ENCODE results near the gene ORAI1. TPM values are rescaled to one million over a fixed set of nuclear protein-coding genes. Genes with fewer than 3 reads are reported as not detected.

Gene ORAI1
- polyA plus RNA-seq (2013) = 29.2 TPM

GRCh38 chr12:121626087-121626852 lies at the start of gene ORAI1:
ORAI1 (plus strand) TSS chr12:121626530.
- peak; percentile 92 to 95 (median 95) for DNase-seq
- POLR2A ChIA-PET = interaction anchor here (0.8 to 3.2 kb wide), 8 partner anchors 9 to 73 kb away, joined by 3 to 15 read pairs (median 5); partner anchors contain the start of gene MORN3
- Histone ChIP-seq H3K27ac (ENCODE audit: insufficient read depth in 1 of 2, low read depth in 1 of 2, low read length in 2 of 2, poor library complexity in 1 of 2, severe bottlenecking in 2 of 2) (peak within 1 kb of the TSS; percentile 92 to 96), H3K9me3 (ENCODE audit: control extremely low read depth in 1 of 5, control insufficient read depth in 4 of 5, insufficient read depth in 2 of 5, low read depth in 1 of 5, low read length in 4 of 5) (no peaks in the 10 kb centered on the region), H3K4me1 (ENCODE audit: control extremely low read depth in 1 of 4, control insufficient read depth in 4 of 4, insufficient read depth in 4 of 4, low read length in 3 of 4) (peaks cover 21 to 54% (median 49%) of the 10 kb centered on the region in 4 experiments), H3K36me3 (ENCODE audit: control insufficient read depth in 4 of 4, insufficient read depth in 4 of 4, low read length in 3 of 4) (peaks cover 0 to 19% (median 2%) of the 10 kb centered on the region in 4 experiments), H3K4me3 (ENCODE audit: control insufficient read depth in 1 of 7, extremely low read depth in 1 of 7, insufficient read depth in 4 of 7, low read depth in 2 of 7, low read length in 6 of 7) (peak within 1 kb of the TSS; percentile 73 to 94 (median 77)), H3K27me3 (replicated peaks in 2 of 5; ENCODE audit: control insufficient read depth in 4 of 5, insufficient read depth in 5 of 5, low read length in 4 of 5) (no peaks in the 10 kb centered on the region)
- CTCF ChIA-PET = interaction anchor here (0.6 to 13.3 kb wide), 17 partner anchors 8 to 126 kb away, joined by 3 to 174 read pairs (median 5); partner anchors contain the start of gene MORN3
- under 1% methylated on average over 70 of the region's 92 CpGs for WGBS (ENCODE audit: insufficient coverage)

GRCh38 chr12:121576851-121577391 lies 49.4 kb upstream of the ORAI1 start:
- no peaks in the 10 kb centered on the region for H3K9me3 ChIP-seq (ENCODE audit: control extremely low read depth in 1 of 5, control insufficient read depth in 4 of 5, insufficient read depth in 2 of 5, low read depth in 1 of 5, low read length in 4 of 5)
- ChIA-PET POLR2A (no interaction called here), CTCF (interaction anchor here (1.4 to 2.9 kb wide), 6 partner anchors 18 to 106 kb away, joined by 3 to 15 read pairs (median 5); no protein-coding TSS in a partner anchor)
- peaks cover 6 to 43% (median 36%) of the 10 kb centered on the region in 4 experiments for H3K4me1 ChIP-seq (ENCODE audit: control extremely low read depth in 1 of 4, control insufficient read depth in 4 of 4, insufficient read depth in 4 of 4, low read length in 3 of 4)
- peak overlapping the region in 1 of 7 experiments; percentile 4 for H3K4me3 ChIP-seq (ENCODE audit: control insufficient read depth in 1 of 7, extremely low read depth in 1 of 7, insufficient read depth in 4 of 7, low read depth in 2 of 7, low read length in 6 of 7)
- no peak for DNase-seq
- peak overlapping the region in 1 of 2 experiments; percentile 4 for H3K27ac ChIP-seq (ENCODE audit: insufficient read depth in 1 of 2, low read depth in 1 of 2, low read length in 2 of 2, poor library complexity in 1 of 2, severe bottlenecking in 2 of 2)
- H3K27me3 ChIP-seq (replicated peaks in 2 of 5; ENCODE audit: control insufficient read depth in 4 of 5, insufficient read depth in 5 of 5, low read length in 4 of 5) = no peaks in the 10 kb centered on the region
- peaks cover 3 to 35% (median 28%) of the 10 kb centered on the region in 4 experiments for H3K36me3 ChIP-seq (ENCODE audit: control insufficient read depth in 4 of 4, insufficient read depth in 4 of 4, low read length in 3 of 4)
- WGBS (ENCODE audit: insufficient coverage) = 100% methylated on average over 1 of the region's 4 CpGs

DNA sequence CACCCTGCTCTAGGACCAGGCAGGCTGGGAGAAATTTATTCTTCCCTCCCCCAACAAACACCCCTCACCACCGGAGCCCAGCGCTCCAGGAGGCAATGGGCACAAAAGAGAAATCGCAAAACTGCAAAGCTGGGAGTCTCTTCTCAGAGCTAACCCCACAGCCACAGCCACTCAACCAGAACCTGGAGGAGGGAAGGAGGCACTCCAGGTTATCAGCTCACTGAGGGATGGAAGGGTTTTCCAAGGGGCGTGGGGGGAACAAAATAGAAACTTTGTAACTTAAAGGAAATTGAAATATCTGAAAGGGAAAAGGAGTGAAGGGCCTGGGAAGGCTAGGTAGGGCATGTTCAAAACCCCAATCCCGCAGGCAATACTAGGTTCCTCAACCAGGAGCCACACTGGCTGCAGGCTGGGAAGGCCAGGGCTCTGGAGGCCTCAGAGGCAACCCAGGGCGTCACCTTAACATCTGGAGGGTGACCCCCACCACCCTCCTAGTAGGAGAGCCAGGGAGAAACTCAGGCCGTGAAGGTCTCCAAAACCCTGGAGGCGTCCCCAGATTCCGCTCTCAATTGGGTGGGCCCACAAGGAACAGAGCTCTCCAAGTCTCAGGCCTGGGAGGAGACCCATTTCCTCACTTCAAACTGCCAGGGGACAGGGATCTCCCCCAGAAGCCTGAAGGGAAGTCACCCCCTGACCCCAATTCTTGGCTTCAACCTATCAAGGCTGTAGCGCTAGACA lies 48.7 kb upstream of the ORAI1 start:
- WGBS (ENCODE audit: insufficient coverage) = 98% methylated on average over 5 of the region's 10 CpGs
- Histone ChIP-seq H3K27ac (ENCODE audit: insufficient read depth in 1 of 2, low read depth in 1 of 2, low read length in 2 of 2, poor library complexity in 1 of 2, severe bottlenecking in 2 of 2) (peak overlapping the region in 1 of 2 experiments; percentile 4), H3K4me1 (ENCODE audit: control extremely low read depth in 1 of 4, control insufficient read depth in 4 of 4, insufficient read depth in 4 of 4, low read length in 3 of 4) (peaks cover 6 to 49% (median 43%) of the 10 kb centered on the region in 4 experiments), H3K4me3 (ENCODE audit: control insufficient read depth in 1 of 7, extremely low read depth in 1 of 7, insufficient read depth in 4 of 7, low read depth in 2 of 7, low read length in 6 of 7) (peak overlapping the region in 3 of 7 experiments; percentile 70 to 85 (median 71)), H3K27me3 (replicated peaks in 2 of 5; ENCODE audit: control insufficient read depth in 4 of 5, insufficient read depth in 5 of 5, low read length in 4 of 5) (no peaks in the 10 kb centered on the region), H3K9me3 (ENCODE audit: control extremely low read depth in 1 of 5, control insufficient read depth in 4 of 5, insufficient read depth in 2 of 5, low read depth in 1 of 5, low read length in 4 of 5) (no peaks in the 10 kb centered on the region), H3K36me3 (ENCODE audit: control insufficient read depth in 4 of 4, insufficient read depth in 4 of 4, low read length in 3 of 4) (peaks cover 3 to 29% (median 25%) of the 10 kb centered on the region in 4 experiments)
- DNase-seq = no peak
- POLR2A ChIA-PET = no interaction called here
- CTCF ChIA-PET = interaction anchor here (1.1 to 2.9 kb wide), 6 partner anchors 18 to 50 kb away, joined by 3 to 15 read pairs (median 4); no protein-coding TSS in a partner anchor

- ChIA-PET POLR2A (interaction anchor here (1.4 kb wide), 1 partner anchor 48 kb away, joined by 4 read pairs; the partner anchor contains the start of gene ORAI1), CTCF (interaction anchor here (0.9 to 2.0 kb wide), 8 partner anchors 16 to 94 kb away, joined by 3 to 8 read pairs (median 4); no protein-coding TSS in a partner anchor)
- H3K36me3 ChIP-seq (ENCODE audit: control insufficient read depth in 4 of 4, insufficient read depth in 4 of 4, low read length in 3 of 4) = peaks cover 3 to 29% (median 23%) of the 10 kb centered on the region in 4 experiments
- peak overlapping the region in 1 of 2 experiments; percentile 85 for H3K27ac ChIP-seq (ENCODE audit: insufficient read depth in 1 of 2, low read depth in 1 of 2, low read length in 2 of 2, poor library complexity in 1 of 2, severe bottlenecking in 2 of 2)
- 22% methylated on average over 51 of the region's 77 CpGs for WGBS (ENCODE audit: insufficient coverage)
- H3K4me3 ChIP-seq (ENCODE audit: control insufficient read depth in 1 of 7, extremely low read depth in 1 of 7, insufficient read depth in 4 of 7, low read depth in 2 of 7, low read length in 6 of 7) = peak overlapping the region; percentile 40 to 86 (median 71)
- no peaks in the 10 kb centered on the region for H3K27me3 ChIP-seq (replicated peaks in 2 of 5; ENCODE audit: control insufficient read depth in 4 of 5, insufficient read depth in 5 of 5, low read length in 4 of 5)
- DNase-seq = peak; percentile 31 to 50 (median 34)
- H3K4me1 ChIP-seq (ENCODE audit: control extremely low read depth in 1 of 4, control insufficient read depth in 4 of 4, insufficient read depth in 4 of 4, low read length in 3 of 4) = peaks cover 6 to 55% (median 47%) of the 10 kb centered on the region in 4 experiments
- H3K9me3 ChIP-seq (ENCODE audit: control extremely low read depth in 1 of 5, control insufficient read depth in 4 of 5, insufficient read depth in 2 of 5, low read depth in 1 of 5, low read length in 4 of 5) = no peaks in the 10 kb centered on the region
These were observed 47.8 kb upstream of the ORAI1 start for GRCh38 chr12:121578230-121579189.

GRCh38 chr12:121579190-121579791 lies 47.0 kb upstream of the ORAI1 start:
- H3K27ac ChIP-seq (ENCODE audit: insufficient read depth in 1 of 2, low read depth in 1 of 2, low read length in 2 of 2, poor library complexity in 1 of 2, severe bottlenecking in 2 of 2) = peak overlapping the region in 1 of 2 experiments; percentile 85
- peaks cover 6 to 55% (median 48%) of the 10 kb centered on the region in 4 experiments for H3K4me1 ChIP-seq (ENCODE audit: control extremely low read depth in 1 of 4, control insufficient read depth in 4 of 4, insufficient read depth in 4 of 4, low read length in 3 of 4)
- H3K4me3 ChIP-seq (ENCODE audit: control insufficient read depth in 1 of 7, extremely low read depth in 1 of 7, insufficient read depth in 4 of 7, low read depth in 2 of 7, low read length in 6 of 7) = peak overlapping the region; percentile 40 to 86 (median 71)
- 0% methylated on average over 30 of the region's 53 CpGs for WGBS (ENCODE audit: insufficient coverage)
- no peaks in the 10 kb centered on the region for H3K27me3 ChIP-seq (replicated peaks in 2 of 5; ENCODE audit: control insufficient read depth in 4 of 5, insufficient read depth in 5 of 5, low read length in 4 of 5)
- H3K9me3 ChIP-seq (ENCODE audit: control extremely low read depth in 1 of 5, control insufficient read depth in 4 of 5, insufficient read depth in 2 of 5, low read depth in 1 of 5, low read length in 4 of 5) = no peaks in the 10 kb centered on the region
- DNase-seq = peak; percentile 25 to 76 (median 61)
- POLR2A ChIA-PET = interaction anchor here (0.5 to 1.4 kb wide), 4 partner anchors 45 to 111 kb away, joined by 3 to 4 read pairs (median 4); partner anchors contain the start of gene ORAI1
- CTCF ChIA-PET = interaction anchor here (0.6 to 1.7 kb wide), 6 partner anchors 17 to 93 kb away, joined by 3 to 5 read pairs (median 4); partner anchors contain the start of gene ORAI1
- peaks cover 3 to 23% (median 17%) of the 10 kb centered on the region in 4 experiments for H3K36me3 ChIP-seq (ENCODE audit: control insufficient read depth in 4 of 4, insufficient read depth in 4 of 4, low read length in 3 of 4)
